Hematopoietic multipotent progenitor cell treated with erythropoietin and hydrocortisone succinate and interleukin-3 and kit ligand, for 4 days (in vitro differentiated cells): ENCODE measurements around the gene OR10H1.
"Not testable (repeated sequence)": the region's sequence is repeated elsewhere in the genome, so short reads cannot be mapped to it uniquely, and the experiment has no call there.

ENCODE experiments used
- DNase-seq: peaks from one replicate; pipeline ENCODE4 v3.0.0-alpha.2; 2015

The OR10H1 gene, protein sequence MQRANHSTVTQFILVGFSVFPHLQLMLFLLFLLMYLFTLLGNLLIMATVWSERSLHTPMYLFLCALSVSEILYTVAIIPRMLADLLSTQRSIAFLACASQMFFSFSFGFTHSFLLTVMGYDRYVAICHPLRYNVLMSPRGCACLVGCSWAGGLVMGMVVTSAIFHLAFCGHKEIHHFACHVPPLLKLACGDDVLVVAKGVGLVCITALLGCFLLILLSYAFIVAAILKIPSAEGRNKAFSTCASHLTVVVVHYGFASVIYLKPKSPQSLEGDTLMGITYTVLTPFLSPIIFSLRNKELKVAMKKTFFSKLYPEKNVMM

DNA sequence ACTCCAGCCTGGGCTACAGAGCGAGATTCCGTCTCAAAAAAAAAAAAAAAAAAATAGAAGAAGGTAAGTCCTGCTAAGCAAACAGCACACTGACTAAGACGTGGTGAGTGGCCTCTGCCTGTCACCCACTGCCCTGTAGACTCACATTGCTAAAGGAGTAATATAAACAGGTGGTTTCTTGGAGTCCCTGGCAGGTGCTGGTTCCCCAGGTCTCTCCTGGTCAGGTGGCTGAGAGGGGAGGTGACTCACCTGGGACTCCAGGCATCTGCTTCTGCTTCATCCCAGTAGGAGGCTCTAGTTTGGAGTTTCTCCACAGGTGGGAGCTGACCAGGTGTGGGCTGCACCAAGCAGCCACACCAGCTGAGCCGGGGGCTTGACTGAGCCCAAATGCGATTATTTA, at the start of gene OR10H1:
TSS of gene OR10H1 (minus strand) at position 359 of the 400 bp plus-strand sequence. CDS start 7,627 bp downstream, outside the sequence.
- DNase-seq: no peak

DNA sequence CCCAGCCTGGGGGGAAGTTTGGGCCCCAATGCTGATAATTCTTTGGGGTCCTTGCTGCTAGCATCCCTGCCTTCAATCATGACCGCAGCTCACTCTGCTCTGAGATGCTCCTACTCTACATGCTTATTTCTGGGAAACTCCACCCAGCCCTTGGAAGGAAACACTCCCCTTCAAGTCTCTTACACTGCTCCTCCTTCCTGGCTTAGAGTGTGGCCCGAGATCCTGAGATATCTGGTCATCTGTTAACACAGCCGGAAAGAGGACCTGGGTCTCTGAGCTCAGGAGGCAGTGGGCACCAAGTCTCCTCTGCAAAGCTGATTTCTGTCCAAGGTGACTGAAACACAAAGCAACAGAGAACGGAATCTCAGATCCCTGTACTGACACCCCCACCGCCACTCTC, 49.4 kb upstream of the OR10H1 start:
- DNase-seq: peak; percentile 80

DNA sequence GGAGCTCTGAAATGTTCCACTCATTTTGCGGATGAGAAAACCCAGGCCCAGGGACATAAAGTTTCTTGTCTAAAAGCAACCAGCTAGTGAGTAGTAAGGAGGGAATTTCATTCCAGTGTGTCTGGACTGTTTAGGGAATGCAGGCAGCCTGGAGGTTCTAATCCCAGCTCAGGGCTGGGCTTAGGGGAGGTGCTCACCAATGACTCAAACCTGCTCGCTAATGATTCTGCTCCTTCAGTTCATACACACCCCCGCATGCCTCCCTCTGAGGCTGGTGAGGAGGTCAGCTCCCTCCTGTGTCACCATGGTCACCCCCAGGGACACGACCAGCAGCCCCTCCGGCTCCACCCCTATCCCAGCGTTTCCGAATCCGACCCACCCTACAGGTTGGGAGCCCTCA, 47.8 kb upstream of the OR10H1 start:
- peak; percentile 51 for DNase-seq

DNA sequence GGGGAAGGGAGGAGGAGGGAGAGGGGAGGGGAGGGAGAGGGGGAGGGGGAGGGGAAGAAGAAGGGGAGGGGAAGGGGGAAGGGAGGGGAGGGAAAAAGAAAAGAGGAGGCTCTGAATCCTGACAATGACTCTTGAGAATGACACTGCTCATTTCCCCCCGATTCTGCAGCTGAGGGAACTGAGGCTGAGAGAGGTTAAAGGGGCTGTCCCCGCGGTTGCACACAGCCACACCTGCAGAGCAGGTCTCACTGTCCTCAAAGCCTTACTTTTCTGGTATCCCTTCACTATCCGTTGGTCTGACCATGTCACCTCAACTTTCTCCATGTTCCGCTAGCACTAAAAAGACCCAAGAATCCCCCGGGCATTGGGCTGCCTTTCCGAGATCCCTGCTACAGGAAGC, 47.0 kb upstream of the OR10H1 start:
- no peak for DNase-seq

DNA sequence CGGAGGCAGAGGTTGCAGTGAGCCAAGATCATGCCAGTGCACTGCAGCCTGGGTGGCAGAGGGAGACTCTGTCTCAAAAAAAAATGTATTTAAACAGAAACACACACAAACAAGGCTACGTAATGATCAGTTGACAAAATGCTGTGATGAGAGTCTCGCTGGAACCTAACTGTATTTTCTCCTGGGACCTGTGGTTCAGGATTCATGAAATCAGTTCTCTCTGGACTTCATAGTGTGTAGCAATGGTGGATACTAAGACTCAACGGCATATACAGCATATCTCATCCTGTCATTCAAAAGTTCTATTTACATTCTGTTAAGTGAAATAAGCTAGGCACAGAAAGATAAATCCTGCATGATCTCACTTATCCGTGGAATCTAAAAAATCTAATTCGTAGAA, 45.1 kb upstream of the OR10H1 start:
- DNase-seq: no peak

DNA sequence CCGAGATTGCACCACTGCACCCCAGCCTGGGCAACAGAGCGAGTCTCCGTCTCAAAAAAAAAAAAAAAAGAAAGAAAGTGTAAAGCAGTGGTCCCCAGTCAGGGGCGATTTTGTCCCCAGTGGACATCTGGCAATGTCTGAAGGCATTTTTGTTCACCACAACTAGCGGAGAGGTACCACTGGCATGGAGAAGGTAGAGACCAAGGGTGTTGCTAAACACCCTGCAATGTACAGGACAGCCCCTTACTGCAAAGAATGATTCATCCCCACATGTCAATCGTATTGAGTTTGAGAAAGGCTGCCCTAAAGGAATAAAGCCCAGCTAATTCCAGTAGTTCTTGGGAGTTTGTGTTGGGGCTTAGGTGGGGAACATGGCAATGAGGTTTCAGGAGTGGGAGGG, 43.7 kb upstream of the OR10H1 start:
- peak; percentile 62 for DNase-seq

DNA sequence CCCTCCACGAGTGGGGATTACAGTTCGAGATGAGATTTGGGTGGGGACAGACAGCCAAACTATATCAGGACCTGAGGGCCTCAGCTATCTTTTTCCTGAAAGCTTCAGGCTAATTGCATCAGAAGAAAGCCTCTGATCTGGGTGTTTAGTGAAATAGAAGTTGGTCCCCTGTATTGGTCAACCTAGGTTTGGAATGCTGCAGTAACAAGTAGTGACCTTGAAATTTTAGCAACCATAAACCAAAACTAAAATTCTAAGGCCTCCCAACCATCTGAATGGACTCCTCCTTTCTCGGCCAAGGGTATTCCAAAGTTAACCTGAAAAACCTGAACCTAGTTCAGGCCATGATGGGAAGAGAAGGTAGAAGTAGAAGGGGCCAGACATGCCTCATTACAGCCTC, 34.9 kb upstream of the OR10H1 start:
- no peak for DNase-seq

DNA sequence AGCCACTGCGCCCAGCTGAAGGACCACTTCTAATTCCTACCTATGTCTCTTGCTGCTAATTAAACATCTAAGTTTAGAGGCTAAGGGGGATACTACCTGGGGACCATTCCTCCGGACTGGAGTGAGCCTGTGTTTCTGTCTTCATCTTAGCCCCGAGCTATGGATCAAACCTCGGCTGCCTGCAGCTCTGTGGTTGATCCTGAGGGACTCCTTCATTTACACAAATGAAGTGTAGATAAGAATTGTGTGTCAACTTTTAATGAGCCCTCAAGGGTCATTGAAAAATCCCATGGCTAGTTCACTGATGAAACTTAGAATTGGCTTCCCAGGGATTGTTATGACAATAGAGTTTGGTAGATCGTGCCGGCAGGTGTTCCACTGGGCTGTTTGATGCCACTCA, 31.5 kb upstream of the OR10H1 start:
- DNase-seq: no peak

DNA sequence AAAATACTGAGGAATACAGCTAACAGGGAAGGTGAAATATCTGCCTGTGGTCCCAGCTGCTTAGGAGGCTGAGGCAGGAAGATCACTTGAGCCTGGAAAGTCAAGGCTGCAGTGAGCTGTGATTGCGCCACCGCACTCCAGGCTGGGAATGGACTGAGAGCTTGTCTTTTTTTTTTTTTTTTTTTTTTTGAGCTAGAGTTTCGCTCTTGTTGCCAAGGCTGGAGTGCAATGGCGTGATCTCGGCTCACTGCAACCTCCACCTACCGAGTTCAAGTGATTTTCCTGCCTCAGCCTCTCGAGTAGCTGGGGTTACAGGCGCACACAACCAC, 28.4 kb upstream of the OR10H1 start:
- DNase-seq: not testable (repeated sequence)

DNA sequence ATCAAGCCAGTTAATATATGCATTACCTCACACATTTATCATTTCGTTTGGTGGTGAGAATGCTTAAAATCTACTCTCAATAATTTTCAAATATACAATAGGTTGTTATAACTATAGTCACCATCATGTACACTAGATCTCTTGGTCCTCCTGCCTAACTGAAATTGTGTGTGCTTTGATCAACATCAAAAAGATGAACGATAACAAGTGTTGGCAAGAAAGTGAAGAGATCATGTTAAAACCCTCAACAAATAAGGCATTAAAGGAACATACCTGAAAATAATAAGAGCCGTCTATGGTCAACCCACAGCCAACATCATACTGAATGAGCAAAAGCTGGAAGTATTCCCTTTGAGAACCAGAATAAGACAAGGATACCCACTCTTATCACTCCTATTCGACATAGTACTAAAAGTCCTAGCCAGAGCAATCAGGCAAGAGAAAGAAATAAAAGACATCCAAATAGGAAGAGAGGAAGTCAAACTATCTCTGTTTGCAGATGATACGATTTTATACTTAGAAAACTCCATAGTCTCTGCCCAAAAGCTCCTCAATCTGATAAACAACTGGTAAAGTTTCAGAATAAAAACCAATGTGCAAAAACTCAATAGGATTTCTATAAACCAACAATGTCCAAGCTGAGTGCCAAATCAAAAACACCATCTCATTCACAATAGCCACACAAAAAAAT, 27.9 kb upstream of the OR10H1 start:
- peak; percentile 72 for DNase-seq

DNA sequence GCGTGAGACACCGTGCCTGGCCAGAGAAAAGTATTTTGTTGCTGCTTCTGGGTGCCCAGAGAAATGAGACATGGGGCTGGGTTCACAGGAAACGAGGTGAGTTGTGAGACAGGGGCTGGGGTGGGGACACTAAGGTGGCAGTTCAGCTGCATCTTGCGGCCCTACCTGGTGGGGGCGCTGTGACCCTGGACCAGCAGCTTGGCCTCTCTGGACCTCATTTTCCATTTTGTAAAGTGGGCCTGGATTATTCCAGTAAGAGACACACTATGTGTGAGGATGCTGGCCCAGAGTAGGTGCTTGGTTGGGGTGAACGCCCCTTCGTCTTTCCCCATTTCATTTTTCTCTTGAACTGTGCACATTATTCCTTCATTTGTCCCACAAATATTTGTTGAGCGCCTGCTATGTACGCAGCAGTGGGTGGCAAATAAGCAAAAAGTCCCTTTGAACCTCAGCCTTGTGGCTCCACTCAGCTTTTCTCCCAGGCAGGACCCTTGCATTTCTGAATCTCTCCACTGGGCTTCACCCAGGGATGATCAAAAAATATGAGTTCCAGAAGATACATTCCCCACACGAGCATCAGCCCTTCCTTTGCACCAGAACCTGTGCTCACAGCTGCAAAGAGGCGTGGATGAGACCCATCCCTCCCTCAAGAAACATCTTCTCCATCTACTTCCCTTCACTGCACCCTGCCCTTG, 26.6 kb upstream of the OR10H1 start:
- no peak for DNase-seq

DNA sequence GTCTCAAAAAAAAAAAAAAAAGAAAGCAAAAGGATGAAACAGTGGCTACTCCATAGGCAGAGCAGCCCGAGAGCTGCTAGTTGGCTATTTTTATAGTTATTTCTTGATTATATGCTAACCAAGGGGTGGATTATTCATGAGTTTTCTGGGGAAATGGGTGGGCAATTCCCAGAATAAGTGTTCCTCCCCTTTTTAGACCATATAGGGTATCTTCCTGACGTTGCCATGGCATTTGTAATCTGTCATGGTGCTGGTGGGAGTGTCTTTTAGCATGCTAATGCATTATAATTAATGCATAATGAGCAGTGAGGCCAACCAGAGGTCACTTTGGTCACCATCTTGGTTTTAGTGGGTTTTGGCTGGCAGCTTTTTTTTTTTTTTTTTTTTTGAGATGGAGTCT, 25.4 kb upstream of the OR10H1 start:
- no peak for DNase-seq

DNA sequence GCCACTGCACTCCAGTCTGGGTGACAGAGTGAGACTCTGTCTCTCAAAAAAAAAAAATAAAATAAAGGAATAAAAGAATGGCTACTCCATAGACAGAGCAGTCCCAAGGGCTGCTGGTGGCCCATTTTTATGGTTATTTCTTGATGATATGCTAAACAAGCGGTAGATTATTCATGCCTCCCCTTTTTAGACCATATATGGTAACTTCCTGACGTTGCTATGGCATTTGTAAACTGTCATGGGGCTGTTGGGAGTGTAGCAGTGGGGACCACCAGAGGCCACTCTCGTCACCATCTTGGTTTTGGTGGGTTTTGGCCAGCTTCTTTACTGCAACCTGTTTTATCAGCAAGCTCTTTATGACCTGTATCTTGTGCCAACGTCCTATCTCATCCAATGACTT, 24.4 kb upstream of the OR10H1 start:
- not testable (repeated sequence) for DNase-seq

DNA sequence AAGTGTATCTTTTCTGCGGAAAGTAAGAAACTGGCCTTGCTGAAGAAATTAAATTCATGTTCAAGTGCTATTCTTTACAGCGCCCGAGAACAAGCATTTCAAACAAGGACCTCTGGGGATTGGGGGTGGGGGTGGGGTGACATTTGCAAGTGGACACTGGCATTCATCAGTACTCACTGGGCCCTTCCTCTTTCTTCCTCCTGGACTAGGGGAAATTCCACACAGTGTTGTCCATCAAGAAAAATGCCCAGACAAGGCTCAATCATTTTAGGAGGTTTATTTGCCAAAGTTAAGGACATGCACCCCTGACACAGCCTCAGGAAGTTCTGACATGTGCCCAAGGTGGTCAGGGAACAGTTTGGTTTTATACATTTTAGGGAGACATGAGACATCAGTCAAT, 22.9 kb upstream of the OR10H1 start:
- no peak for DNase-seq

DNA sequence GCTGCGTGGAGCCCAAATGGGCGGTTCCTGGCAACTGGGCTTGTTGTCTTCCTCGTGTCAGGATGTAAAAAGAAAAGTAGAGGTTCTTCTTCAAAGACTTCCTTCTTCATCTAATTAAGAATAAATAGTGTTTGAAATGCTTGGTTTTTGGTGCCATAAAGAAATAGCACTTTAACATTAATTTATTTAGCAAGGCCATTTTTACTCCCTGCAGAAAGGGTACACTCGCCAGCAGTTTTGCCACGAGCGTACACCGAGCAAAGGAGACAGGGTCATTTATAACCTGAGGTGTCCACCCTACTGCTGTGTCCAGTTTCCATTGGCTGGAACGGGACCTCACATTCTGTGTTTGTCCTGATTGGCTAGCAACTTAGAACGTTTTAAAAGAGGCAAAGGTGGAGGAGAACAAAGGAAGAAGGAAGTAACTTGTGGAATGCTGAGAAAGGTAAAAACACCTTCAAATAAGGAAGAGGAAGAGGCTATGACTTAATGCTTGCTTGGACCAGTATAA, 21.8 kb upstream of the OR10H1 start:
- DNase-seq: no peak

DNA sequence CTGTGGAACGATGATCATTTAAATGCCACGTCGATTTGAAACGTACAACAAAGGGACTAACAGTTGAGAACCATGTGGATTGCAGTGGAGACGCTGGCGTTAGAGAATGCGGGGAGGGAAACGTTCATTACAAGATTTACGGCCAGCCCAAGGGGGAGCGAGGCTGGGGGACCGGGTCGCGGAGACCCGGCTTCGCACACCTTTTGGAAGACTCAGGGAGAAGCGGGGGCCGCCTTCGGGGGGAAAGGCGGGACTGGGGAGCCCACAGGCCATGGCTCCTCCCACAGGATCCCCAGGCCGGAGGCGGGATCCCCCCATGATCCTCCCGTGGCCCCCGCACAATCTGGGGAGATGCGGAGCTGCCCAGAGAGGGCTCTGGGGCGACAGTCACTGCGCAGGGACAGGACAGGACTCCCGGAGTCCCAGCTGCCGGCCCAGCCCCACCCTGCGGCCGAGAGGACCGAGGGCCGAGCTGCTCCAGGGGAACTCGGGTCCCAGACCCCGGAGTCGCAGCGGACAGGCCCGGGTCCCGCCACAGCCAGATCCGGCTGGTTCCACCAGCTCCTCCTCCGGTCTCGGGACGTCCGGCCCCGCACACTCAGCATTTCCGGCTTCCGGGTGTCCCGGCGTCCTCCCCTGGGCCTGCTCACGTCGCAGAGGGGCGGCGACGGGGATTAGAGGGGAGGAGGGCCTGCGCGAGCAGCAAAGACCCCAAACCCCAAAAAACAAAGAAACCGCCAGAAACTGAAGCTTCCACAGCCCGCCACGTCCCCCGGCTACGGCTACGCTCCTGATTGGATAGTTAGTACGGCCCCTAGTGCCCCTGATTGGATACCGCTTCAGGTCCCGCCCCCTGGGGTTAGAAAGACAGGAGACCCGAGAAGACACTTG, 21.1 kb upstream of the OR10H1 start:
- DNase-seq: peak; percentile 100

DNA sequence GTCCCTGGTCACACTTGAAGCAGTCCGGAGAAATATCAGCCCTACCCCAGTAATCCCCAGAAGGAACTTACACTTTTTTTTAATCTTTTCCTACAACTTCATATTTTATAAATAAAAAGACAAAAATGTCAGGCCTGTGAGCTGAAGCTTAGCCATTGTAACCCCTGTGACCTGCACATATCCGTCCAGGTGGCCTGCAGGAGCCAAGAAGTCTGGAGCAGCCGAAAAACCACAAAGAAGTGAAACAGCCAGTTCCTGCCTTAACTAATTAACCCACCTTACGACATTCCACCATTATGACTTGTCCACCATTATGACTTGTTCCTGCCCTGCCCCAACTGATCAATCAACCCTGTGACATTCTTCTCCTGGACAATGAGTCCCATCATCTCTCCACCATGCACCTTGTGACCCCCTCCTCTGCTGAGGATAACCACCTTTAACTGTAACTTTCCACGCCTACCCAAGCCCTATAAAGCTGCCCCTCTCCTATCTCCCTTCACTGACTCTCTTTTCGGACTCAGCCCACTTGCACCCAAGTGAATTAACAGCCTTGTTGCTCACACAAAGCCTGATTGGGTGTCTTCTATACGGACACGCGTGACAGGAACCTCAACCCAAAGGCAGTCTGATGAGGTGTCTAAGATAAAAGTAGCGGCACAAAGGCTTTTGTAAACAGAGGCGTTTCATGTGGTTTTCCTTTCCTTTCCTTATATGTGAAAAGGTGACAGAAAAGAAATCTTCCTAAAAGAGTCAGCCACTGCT, 20.3 kb upstream of the OR10H1 start:
- DNase-seq: peak; percentile 85

DNA sequence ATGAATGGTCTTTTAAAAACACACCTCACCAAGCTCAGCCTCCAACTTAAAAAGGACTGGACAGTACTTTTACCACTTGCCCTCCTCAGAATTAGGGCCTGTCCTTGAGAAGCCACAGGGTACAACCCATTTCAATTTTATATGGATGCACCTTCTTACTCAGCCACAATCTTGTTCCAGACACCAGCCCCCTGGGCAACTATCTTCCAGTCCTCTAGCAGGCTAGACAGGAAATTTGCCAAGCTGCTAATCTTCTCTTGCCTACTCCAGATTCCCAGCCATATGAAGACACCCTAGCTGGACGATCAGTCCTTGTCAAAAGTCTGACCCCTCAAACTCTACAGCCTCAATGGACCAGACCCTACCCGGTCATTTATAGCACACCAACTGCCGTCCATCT, 18.8 kb upstream of the OR10H1 start:
- peak; percentile 56 for DNase-seq

DNA sequence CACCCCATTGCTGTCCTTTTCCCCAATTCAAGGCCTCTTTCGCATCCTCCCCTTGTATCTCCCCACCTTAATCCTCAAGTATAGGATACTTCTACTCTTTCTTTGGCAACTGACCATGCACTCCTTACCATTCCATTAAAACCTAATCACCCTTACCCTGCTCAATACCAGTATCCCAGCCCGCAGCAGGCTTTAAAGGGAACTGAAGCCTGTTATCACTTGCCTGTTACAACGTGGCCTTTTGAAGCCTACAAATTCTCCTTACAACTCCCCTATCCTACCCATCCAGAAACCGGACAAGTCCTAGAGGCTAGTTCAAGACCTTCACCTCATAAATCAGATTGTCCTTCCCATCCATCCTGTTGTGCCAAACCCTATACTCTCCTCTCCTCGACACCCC, 16.2 kb upstream of the OR10H1 start:
- DNase-seq: no peak

DNA sequence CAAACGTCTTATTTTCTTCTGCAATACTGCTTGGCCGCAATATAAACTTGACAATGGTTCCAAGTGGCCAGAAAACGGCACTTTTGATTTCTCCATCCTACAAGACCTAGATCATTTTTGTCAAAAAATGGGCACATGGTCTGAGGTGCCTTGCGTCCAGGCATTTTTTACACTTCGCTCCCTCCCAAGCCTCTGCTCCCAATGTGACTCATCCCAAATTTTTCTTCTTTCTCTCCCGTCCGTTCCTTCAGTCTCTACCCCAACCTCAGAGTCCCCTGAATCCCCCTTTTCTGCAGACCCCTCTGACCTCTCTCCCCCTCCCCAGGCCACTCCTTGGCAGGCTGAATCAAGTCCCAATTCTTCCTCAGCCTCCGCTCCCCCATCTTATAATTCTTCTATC, 14.3 kb upstream of the OR10H1 start:
- no peak for DNase-seq

DNA sequence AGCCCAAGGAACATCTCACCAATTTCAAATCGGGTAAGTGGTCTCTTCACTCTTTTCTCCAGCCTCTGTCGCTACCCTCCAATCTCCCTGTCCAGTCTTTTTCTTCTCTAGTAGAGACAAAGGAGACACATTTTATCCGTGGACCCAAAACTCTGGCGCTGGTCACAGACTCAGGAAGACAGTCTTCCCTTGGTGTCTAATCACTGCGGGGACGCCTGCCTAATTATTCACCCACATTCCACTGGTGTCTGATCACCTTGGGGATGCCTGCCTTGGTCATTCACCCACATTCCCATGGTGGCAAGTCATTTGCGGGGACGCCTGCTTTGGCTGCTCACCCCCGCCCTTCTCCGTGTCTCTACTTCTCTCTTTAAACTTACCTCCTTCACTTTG, 13.8 kb upstream of the OR10H1 start:
- DNase-seq: no peak

DNA sequence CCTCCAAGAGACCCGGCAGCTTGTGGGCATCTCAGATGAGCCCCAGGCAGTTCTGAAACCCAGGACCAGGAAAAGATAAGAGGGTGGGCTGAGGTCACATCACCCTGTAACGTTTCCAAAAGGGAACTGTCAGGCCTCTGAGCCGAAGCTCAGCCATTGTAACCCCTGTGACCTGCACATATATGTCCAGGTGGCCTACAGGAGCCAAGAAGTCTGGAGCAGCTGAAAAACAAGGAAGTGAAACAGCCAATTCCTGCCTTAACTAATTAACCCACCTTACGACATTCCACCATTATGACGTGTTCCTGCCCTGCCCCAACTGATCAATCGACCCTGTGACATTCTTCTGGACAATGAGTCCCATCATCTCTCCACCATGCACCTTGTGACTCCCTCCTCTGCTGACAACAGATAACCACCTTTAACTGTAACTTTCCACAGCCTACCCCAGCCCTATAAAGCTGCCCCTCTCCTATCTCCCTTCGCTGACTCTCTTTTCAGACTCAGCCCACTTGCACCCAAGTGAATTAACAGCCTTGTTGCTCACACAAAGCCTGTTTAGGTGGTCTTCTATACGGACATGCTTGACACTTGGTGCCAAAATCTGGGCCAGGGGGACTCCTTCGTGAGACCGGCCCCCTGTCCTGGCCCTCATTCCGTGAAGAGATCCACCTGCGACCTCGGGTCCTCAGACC, 13.3 kb upstream of the OR10H1 start:
- DNase-seq: peak; percentile 73
